Neural cell (in vitro differentiated cells): Measurements from ENCODE around the gene FZD10. TPM values are rescaled to one million over a fixed set of nuclear protein-coding genes. Genes with fewer than 3 reads are reported as not detected.

Source experiments
- H2AFZ ChIP-seq: fragments of 200-600, 300-800 bp; sonication (generic), shearing (Covaris generic); 2 replicates; pipeline ENCODE4 v1.6.0; 2014; ENCODE audit warnings: low read depth, mild to moderate bottlenecking, antibody characterized with exemption, low read length, moderate library complexity
- H3F3A ChIP-seq: fragments of 200-600 bp; shearing (Covaris generic); 2 replicates; pipeline ENCODE4 v1.6.1; 2016; ENCODE audit warnings: mild to moderate bottlenecking, moderate library complexity, mixed read lengths, antibody characterized with exemption, low read length; ENCODE audit not compliant: insufficient read depth, poor library complexity, severe bottlenecking
- H3K27ac ChIP-seq: fragments of 200-600, 300-800 bp; sonication (generic), shearing (Covaris generic); 2 replicates; pipeline ENCODE4 v1.5.1; 2014; ENCODE audit warnings: mild to moderate bottlenecking, low read length, moderate library complexity
- H3K27me3 ChIP-seq: fragments of 300-800, 200-600 bp; sonication (generic), shearing (Covaris generic); 2 replicates; pipeline ENCODE4 v1.6.0; 2014; ENCODE audit warnings: mild to moderate bottlenecking, low read depth, low read length, moderate library complexity; ENCODE audit not compliant: insufficient read depth
- H3K36me3 ChIP-seq: fragments of 300-800, 200-600 bp; sonication (generic), shearing (Covaris generic); 2 replicates; pipeline ENCODE4 v1.5.1; 2014; ENCODE audit warnings: mild to moderate bottlenecking, antibody characterized with exemption, low read length, moderate library complexity; ENCODE audit not compliant: insufficient read depth
- H3K4me2 ChIP-seq: fragments of 300-800, 200-600 bp; sonication (generic), shearing (Covaris generic); 2 replicates; pipeline ENCODE4 v1.6.0; 2014; ENCODE audit warnings: mild to moderate bottlenecking, low read length
- H3K4me3 ChIP-seq: fragments of 300-800, 200-600 bp; sonication (generic), shearing (Covaris generic); 2 replicates; pipeline ENCODE4 v1.5.1; 2014; ENCODE audit warnings: mild to moderate bottlenecking, low read length, moderate library complexity
- H3K79me2 ChIP-seq: fragments of 200-600 bp; shearing (Covaris generic); replicated peaks from 2 replicates; pipeline ENCODE4 v1.6.0; 2014; ENCODE audit warnings: mild to moderate bottlenecking, low read length, moderate library complexity; ENCODE audit not compliant: insufficient read depth
- H3K9ac ChIP-seq: fragments of 300-800, 200-600 bp; sonication (generic), shearing (Covaris generic); 2 replicates; pipeline ENCODE4 v1.6.1; 2016; ENCODE audit warnings: mild to moderate bottlenecking, low read length, mixed read lengths
- H3K9me2 ChIP-seq: fragments of 200-600 bp; shearing (Covaris generic); 2 replicates; pipeline ENCODE4 v1.6.1; 2016; ENCODE audit warnings: mild to moderate bottlenecking, low read length, mixed read lengths; ENCODE audit not compliant: insufficient read depth
- H3K9me3 ChIP-seq: fragments of 200-600, 300-800 bp; sonication (generic), shearing (Covaris generic); 2 replicates; pipeline ENCODE4 v1.6.1; 2016; ENCODE audit warnings: mild to moderate bottlenecking, mixed run types, low read length, moderate library complexity, mixed read lengths
- H4K20me1 ChIP-seq: fragments of 200-600 bp; shearing (Covaris generic); 2 replicates; pipeline ENCODE4 v1.6.1; 2016; ENCODE audit warnings: mild to moderate bottlenecking, mixed run types; ENCODE audit not compliant: insufficient read depth
- CTCF ChIP-seq: fragments of 450-650 bp; IDR thresholded peaks from 2 replicates; pipeline ENCODE4 v1.5.1; 2014; ENCODE audit warnings: antibody characterized with exemption, mild to moderate bottlenecking, moderate library complexity; ENCODE audit not compliant: poor library complexity, severe bottlenecking
- EP300 ChIP-seq: fragments of 450-650 bp; conservative IDR thresholded peaks from 2 replicates; pipeline ENCODE4 v1.6.1; 2014; ENCODE audit warnings: antibody characterized with exemption, mild to moderate bottlenecking, moderate library complexity; ENCODE audit not compliant: poor library complexity, severe bottlenecking
- EZH2 ChIP-seq: fragments of 200-600, 300-800 bp; shearing (Covaris generic), sonication (generic); IDR thresholded peaks from 2 replicates; pipeline ENCODE4 v1.6.1; 2014; ENCODE audit warnings: antibody characterized with exemption, low read length, borderline replicate concordance, mild to moderate bottlenecking; ENCODE audit not compliant: insufficient read depth, poor library complexity, severe bottlenecking
- MXI1 ChIP-seq: fragments of 450-650 bp; conservative IDR thresholded peaks from 2 replicates; pipeline ENCODE4 v1.6.1; 2014; ENCODE audit warnings: antibody characterized with exemption, mild to moderate bottlenecking; ENCODE audit not compliant: poor library complexity, severe bottlenecking
- POLR2AphosphoS5 ChIP-seq: IDR thresholded peaks from 2 replicates; pipeline ENCODE4 v1.6.1; 2012
- RAD21 ChIP-seq: fragments of 450-650 bp; conservative IDR thresholded peaks from 2 replicates; pipeline ENCODE4 v1.6.1; 2014; ENCODE audit warnings: antibody characterized with exemption, mild to moderate bottlenecking, moderate library complexity
- SMC3 ChIP-seq: fragments of 450-650 bp; conservative IDR thresholded peaks from 2 replicates; pipeline ENCODE4 v1.6.1; 2014; ENCODE audit warnings: antibody characterized with exemption, mild to moderate bottlenecking, moderate library complexity; ENCODE audit not compliant: poor library complexity
- TAF1 ChIP-seq: IDR thresholded peaks from 2 replicates; pipeline ENCODE4 v1.6.1; 2012; ENCODE audit warnings: low read depth
- polyA plus RNA-seq: library from polyadenylated mRNA; depleted of rRNA; stranded (reverse); fragments of >200 nt; gene quantifications from 2 replicates; pipeline ENCODE4 v1.2.3, GENCODE V29; 2014
- TF ChIP-seq, protein P1 (sequence below): IDR thresholded peaks from 2 replicates; pipeline ENCODE4 v1.6.1; 2012; ENCODE audit warnings: borderline replicate concordance

The FZD10 gene
- polyA plus RNA-seq, 1 donor from 2014 or later: not detected

- no peak overlapping the region for H3K4me3 ChIP-seq
- TF ChIP-seq MXI1 (no peak), EP300 (no peak), EZH2 (no peak), POLR2AphosphoS5 (no peak), CTCF (no peak), RAD21 (no peak), TAF1 (no peak), SMC3 (no peak)
- TF ChIP-seq, protein P1, sequence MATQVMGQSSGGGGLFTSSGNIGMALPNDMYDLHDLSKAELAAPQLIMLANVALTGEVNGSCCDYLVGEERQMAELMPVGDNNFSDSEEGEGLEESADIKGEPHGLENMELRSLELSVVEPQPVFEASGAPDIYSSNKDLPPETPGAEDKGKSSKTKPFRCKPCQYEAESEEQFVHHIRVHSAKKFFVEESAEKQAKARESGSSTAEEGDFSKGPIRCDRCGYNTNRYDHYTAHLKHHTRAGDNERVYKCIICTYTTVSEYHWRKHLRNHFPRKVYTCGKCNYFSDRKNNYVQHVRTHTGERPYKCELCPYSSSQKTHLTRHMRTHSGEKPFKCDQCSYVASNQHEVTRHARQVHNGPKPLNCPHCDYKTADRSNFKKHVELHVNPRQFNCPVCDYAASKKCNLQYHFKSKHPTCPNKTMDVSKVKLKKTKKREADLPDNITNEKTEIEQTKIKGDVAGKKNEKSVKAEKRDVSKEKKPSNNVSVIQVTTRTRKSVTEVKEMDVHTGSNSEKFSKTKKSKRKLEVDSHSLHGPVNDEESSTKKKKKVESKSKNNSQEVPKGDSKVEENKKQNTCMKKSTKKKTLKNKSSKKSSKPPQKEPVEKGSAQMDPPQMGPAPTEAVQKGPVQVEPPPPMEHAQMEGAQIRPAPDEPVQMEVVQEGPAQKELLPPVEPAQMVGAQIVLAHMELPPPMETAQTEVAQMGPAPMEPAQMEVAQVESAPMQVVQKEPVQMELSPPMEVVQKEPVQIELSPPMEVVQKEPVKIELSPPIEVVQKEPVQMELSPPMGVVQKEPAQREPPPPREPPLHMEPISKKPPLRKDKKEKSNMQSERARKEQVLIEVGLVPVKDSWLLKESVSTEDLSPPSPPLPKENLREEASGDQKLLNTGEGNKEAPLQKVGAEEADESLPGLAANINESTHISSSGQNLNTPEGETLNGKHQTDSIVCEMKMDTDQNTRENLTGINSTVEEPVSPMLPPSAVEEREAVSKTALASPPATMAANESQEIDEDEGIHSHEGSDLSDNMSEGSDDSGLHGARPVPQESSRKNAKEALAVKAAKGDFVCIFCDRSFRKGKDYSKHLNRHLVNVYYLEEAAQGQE: no peak
- no peaks in the 10 kb centered on the region for H3K9me3 ChIP-seq
- no peaks in the 10 kb centered on the region for H3K9me2 ChIP-seq
- no peaks in the 10 kb centered on the region for H3K36me3 ChIP-seq
- H3F3A ChIP-seq: no peaks in the 10 kb centered on the region
- H3K27ac ChIP-seq: no peak overlapping the region
- no peak overlapping the region for H3K9ac ChIP-seq
- H3K27me3 ChIP-seq: peaks cover 74% of the 10 kb centered on the region
- no peaks in the 10 kb centered on the region for H3K79me2 ChIP-seq
- no peak overlapping the region for H2AFZ ChIP-seq
- no peak overlapping the region for H3K4me2 ChIP-seq
- H4K20me1 ChIP-seq: no peaks in the 10 kb centered on the region
Measured at GRCh38 chr12:130169924-130170323, 7.7 kb downstream of the FZD10 start.

DNA sequence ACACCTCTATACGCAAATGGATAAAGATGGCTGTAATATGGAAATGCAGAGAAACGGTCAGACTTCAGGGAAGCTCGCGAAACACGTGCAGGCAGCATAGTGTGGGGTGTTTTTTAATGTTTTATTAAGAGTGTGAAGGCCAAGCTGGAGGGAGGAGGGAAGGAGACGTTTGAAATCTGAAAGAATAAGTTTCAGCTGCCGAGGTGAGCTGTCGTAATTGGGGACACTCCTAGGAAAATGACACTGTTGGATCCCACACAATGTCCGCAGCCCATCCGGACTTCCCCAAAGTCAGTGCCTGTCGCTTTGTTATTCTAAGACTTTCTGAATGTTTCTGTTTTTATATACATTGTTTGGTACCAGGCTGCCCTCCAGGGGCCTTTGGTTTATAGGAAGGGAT, 8.3 kb downstream of the FZD10 start:
- no peak overlapping the region for H2AFZ ChIP-seq
- no peak overlapping the region for H3K27ac ChIP-seq
- H4K20me1 ChIP-seq: no peaks in the 10 kb centered on the region
- H3K9me2 ChIP-seq: no peaks in the 10 kb centered on the region
- H3F3A ChIP-seq: no peaks in the 10 kb centered on the region
- H3K27me3 ChIP-seq: peaks cover 67% of the 10 kb centered on the region
- no peaks in the 10 kb centered on the region for H3K36me3 ChIP-seq
- no peak overlapping the region for H3K9ac ChIP-seq
- H3K4me2 ChIP-seq: no peak overlapping the region
- H3K4me3 ChIP-seq: no peak overlapping the region
- no peaks in the 10 kb centered on the region for H3K9me3 ChIP-seq
- no peak for TF ChIP-seq MXI1
- no peak for TF ChIP-seq SMC3
- no peak for TF ChIP-seq EZH2
- TF ChIP-seq RAD21: no peak
- no peak for TF ChIP-seq CTCF
- no peak for TF ChIP-seq POLR2AphosphoS5
- TF ChIP-seq EP300: no peak
- TF ChIP-seq, protein P1: no peak
- TF ChIP-seq TAF1: no peak
- no peaks in the 10 kb centered on the region for H3K79me2 ChIP-seq
